ENCODE measurements around the gene SF3A1. TPM values are rescaled to one million over a fixed set of nuclear protein-coding genes. Genes with fewer than 3 reads are reported as not detected.

Gene SF3A1
- total RNA-seq (2011; cell fraction: chromatin; rRNA removed; ENCODE audit: low replicate concordance), result 97.8 and 155 TPM in 2 replicates
- 57.5 and 59.2 TPM in 2 replicates for total RNA-seq (2011; cell fraction: nucleolus; rRNA removed)
- total RNA-seq (2011; cell fraction: nucleoplasm; rRNA removed), result 64.3 and 68.5 TPM in 2 replicates
- 53.7 and 89.0 TPM in 2 replicates for total RNA-seq (2014; rRNA removed)
- 12.3 and 12.8 TPM in 2 replicates for total RNA-seq (2014; rRNA removed; fragmentation: Illumina TruSeq; extraction: Trizol)
- 13.0 and 21.3 TPM in 2 replicates for total RNA-seq (2015; rRNA removed; fragmentation: Illumina TruSeq; extraction: Trizol)
- 223 and 228 TPM in 2 replicates for total RNA-seq (2021)
- polyA plus RNA-seq (2011; rRNA removed), result 8.6 and 29.3 TPM in 2 replicates
- polyA plus RNA-seq (2011; cell fraction: cytosol; rRNA removed), result 13.3 and 16.5 TPM in 2 replicates
- 39.0 and 54.0 TPM in 2 replicates for polyA plus RNA-seq (2011; cell fraction: nucleus; rRNA removed)
- 151 and 159 TPM in 2 replicates for polyA plus RNA-seq (2012)
- 113 and 116 TPM in 2 replicates for polyA plus RNA-seq (2014; fragmentation: Illumina TruSeq; extraction: Trizol)
- 1 to 10 TPM; 6.7 to 8.2 TPM for polyA plus RNA-seq (2014; fragmentation: Nextera tagmentation; extraction: Ambion mirVana)
- polyA plus RNA-seq (2014; rRNA removed), result 29.4 and 38.3 TPM in 2 replicates
- polyA minus RNA-seq (2011; rRNA and poly(A)+ RNA removed), result 25.9 and 43.8 TPM in 2 replicates
- polyA minus RNA-seq (2011; cell fraction: cytosol; rRNA and poly(A)+ RNA removed), result 99.3 and 217 TPM in 2 replicates
- 39.0 and 40.8 TPM in 2 replicates for polyA minus RNA-seq (2011; cell fraction: nucleus; rRNA and poly(A)+ RNA removed)
- Bru-seq, nascent RNA, result percentile 76 among the genes with signal in this experiment
- percentile 73 among the genes with signal in this experiment for BruChase-seq, experiment 1, labeled RNA remaining after a 2-hour chase
- BruChase-seq, experiment 2, labeled RNA remaining after a 6-hour chase, result percentile 79 among the genes with signal in this experiment
- long read RNA-seq, experiment 1, full-length matches to known transcripts, result 9 of 175 reads
- long read RNA-seq, experiment 1, partial matches to known transcripts, result 79 of 175 reads
- long read RNA-seq, experiment 1, other reads (novel, unspliced or antisense), result 87 of 175 reads
- long read RNA-seq, experiment 2, full-length matches to known transcripts, result 63 of 175 reads
- long read RNA-seq, experiment 2, partial matches to known transcripts, result 66 of 175 reads
- long read RNA-seq, experiment 2, other reads (novel, unspliced or antisense), result 46 of 175 reads
- long read RNA-seq, experiment 3, full-length matches to known transcripts, result 9 of 21 reads
- long read RNA-seq, experiment 3, partial matches to known transcripts, result 12 of 21 reads
- long read RNA-seq, experiment 3, other reads (novel, unspliced or antisense), result 0 of 21 reads

- WGBS (ENCODE audit: insufficient coverage, low coverage, missing lambda C conversion rate), result under 1% methylated on average over 41 of the region's 91 CpGs
- intact Hi-C loops (cut with micrococcal nuclease), result no loop called here
- H3K27me3 ChIP-seq (ENCODE audit: control insufficient read depth in 2 of 2, insufficient read depth in 2 of 2, low read length in 2 of 2), result no peaks in the 10 kb centered on the region
- H3K9ac ChIP-seq (ENCODE audit: insufficient read depth in 1 of 2, low read depth in 2 of 2, low read length in 2 of 2), result peak within 1 kb of the TSS; percentile 93 to 99
- no peaks in the 10 kb centered on the region for H3K9me3 ChIP-seq (replicated peaks; ENCODE audit: control insufficient read depth, insufficient read depth, low read depth, low read length)
- CTCF ChIA-PET (ENCODE audit: low intra/inter-chr PET ratio), result no interaction called here
- POLR2A ChIA-PET, result interaction anchor here (0.5 to 2.1 kb wide), 14 partner anchors 12 to 1042 kb away, joined by 3 to 8 read pairs (median 4); partner anchors contain the start of genes DRG1 and TBC1D10A
- peaks cover 45% of the 10 kb centered on the region for H3K79me2 ChIP-seq (ENCODE audit: control insufficient read depth, insufficient read depth, low read length)
- H3K4me2 ChIP-seq (ENCODE audit: insufficient read depth, low read length), result peak within 1 kb of the TSS; percentile 94
- H3K4me1 ChIP-seq (replicated peaks in 1 of 2; ENCODE audit: control insufficient read depth in 2 of 2, insufficient read depth in 2 of 2, low read length in 2 of 2), result peaks cover 12 to 14% of the 10 kb centered on the region in 2 experiments; a peak in 4 of 5 replicates
- no peaks in the 10 kb centered on the region; the same call in 1 of the 2 replicates for H4K20me1 ChIP-seq (replicated peaks; ENCODE audit: control insufficient read depth, insufficient read depth, low read length)
- H3K4me3 ChIP-seq, result peak within 1 kb of the TSS; percentile 75
- H3K27ac ChIP-seq (ENCODE audit: extremely low read depth, low read depth, low read length), result peak within 1 kb of the TSS; percentile 95
- DNase-seq (ENCODE audit: extremely low read depth in 1 of 4, low spot score in 3 of 4) (peak; percentile 86 to 88 (median 87)), FAIRE-seq (peak; percentile 80), ATAC-seq (peak; percentile 98)
- peak within 1 kb of the TSS; percentile 97 for H2AFZ ChIP-seq (ENCODE audit: low read depth, low read length)
- in situ Hi-C loops (cut with MboI), result no loop called here
- no TSS peak for BruUV-seq (replicated peaks)
- H3K9me1 ChIP-seq (ENCODE audit: control insufficient read depth, insufficient read depth, low read length), result no peaks in the 10 kb centered on the region
- peaks cover 26% of the 10 kb centered on the region for H3K36me3 ChIP-seq (ENCODE audit: control insufficient read depth, insufficient read depth, low read length)
- TF ChIP-seq, protein P1, sequence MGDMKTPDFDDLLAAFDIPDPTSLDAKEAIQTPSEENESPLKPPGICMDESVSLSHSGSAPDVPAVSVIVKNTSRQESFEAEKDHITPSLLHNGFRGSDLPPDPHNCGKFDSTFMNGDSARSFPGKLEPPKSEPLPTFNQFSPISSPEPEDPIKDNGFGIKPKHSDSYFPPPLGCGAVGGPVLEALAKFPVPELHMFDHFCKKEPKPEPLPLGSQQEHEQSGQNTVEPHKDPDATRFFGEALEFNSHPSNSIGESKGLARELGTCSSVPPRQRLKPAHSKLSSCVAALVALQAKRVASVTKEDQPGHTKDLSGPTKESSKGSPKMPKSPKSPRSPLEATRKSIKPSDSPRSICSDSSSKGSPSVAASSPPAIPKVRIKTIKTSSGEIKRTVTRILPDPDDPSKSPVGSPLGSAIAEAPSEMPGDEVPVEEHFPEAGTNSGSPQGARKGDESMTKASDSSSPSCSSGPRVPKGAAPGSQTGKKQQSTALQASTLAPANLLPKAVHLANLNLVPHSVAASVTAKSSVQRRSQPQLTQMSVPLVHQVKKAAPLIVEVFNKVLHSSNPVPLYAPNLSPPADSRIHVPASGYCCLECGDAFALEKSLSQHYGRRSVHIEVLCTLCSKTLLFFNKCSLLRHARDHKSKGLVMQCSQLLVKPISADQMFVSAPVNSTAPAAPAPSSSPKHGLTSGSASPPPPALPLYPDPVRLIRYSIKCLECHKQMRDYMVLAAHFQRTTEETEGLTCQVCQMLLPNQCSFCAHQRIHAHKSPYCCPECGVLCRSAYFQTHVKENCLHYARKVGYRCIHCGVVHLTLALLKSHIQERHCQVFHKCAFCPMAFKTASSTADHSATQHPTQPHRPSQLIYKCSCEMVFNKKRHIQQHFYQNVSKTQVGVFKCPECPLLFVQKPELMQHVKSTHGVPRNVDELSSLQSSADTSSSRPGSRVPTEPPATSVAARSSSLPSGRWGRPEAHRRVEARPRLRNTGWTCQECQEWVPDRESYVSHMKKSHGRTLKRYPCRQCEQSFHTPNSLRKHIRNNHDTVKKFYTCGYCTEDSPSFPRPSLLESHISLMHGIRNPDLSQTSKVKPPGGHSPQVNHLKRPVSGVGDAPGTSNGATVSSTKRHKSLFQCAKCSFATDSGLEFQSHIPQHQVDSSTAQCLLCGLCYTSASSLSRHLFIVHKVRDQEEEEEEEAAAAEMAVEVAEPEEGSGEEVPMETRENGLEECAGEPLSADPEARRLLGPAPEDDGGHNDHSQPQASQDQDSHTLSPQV (IDR thresholded peaks at IDR 0.05), result no peak
- TF ChIP-seq CBX3 (IDR thresholded peaks at IDR 0.05; ENCODE audit: borderline replicate concordance in 1 of 2, low read length in 2 of 2), result peak in 1 of 2 experiments; percentile 24; a peak in 1 of 3 replicates
- TF ChIP-seq SMARCE1 (IDR thresholded peaks at IDR 0.05), result no peak
- TF ChIP-seq THAP7 (CRISPR knock-in tag; IDR thresholded peaks at IDR 0.05), result no peak
- TF ChIP-seq CREB1 (IDR thresholded peaks at IDR 0.05), result peak; percentile 94
- TF ChIP-seq CREB1 (CRISPR knock-in tag; IDR thresholded peaks at IDR 0.05), result peak; percentile 96
Observed at GRCh38 chr22:30356449-30357235, at the start of gene SF3A1, which contains the start of gene CCDC157. SF3A1 (minus strand) TSS chr22:30356894; CDS start chr22:30356792, 102 bp downstream. CCDC157 (plus strand) TSS chr22:30357007; CDS start chr22:30366001, 8,994 bp downstream.

Data from K562 (cell line).